GM18505 (cell line): ENCODE measurements around the gene DOCK4.

Source experiments
- ATAC-seq: cut with Tn5 transposase; IDR thresholded peaks from one replicate; pipeline ENCODE4 v1.9.1; 2021; ENCODE audit not compliant: unreplicated experiment
- POLR2A ChIP-seq: IDR thresholded peaks from 4 replicates; pipeline ENCODE4 v1.6.1; 2011; ENCODE audit warnings: borderline replicate concordance; ENCODE audit not compliant: insufficient read depth, insufficient read length; ENCODE audit errors: extremely low read depth

Gene DOCK4

GRCh38 chr7:111785076-111785475, 421.1 kb downstream of the DOCK4 start:
- TF ChIP-seq POLR2A, result no peak
- ATAC-seq, result no peak

- TF ChIP-seq POLR2A, result no peak
- no peak for ATAC-seq
Observed at GRCh38 chr7:111784296-111784695, 421.9 kb downstream of the DOCK4 start.

GRCh38 chr7:111783854-111784253, 422.3 kb downstream of the DOCK4 start:
- ATAC-seq, result no peak
- TF ChIP-seq POLR2A, result no peak

GRCh38 chr7:111780527-111780926, 425.7 kb downstream of the DOCK4 start:
- ATAC-seq, result no peak
- TF ChIP-seq POLR2A, result no peak

- TF ChIP-seq POLR2A, result no peak
- no peak for ATAC-seq
Observed at GRCh38 chr7:111775206-111775605, 431.0 kb downstream of the DOCK4 start.

GRCh38 chr7:111772716-111773115, 433.5 kb downstream of the DOCK4 start:
- ATAC-seq, result no peak
- TF ChIP-seq POLR2A, result no peak

- no peak for TF ChIP-seq POLR2A
- ATAC-seq, result no peak
Observed at GRCh38 chr7:111771638-111772037, 434.6 kb downstream of the DOCK4 start.

GRCh38 chr7:111770116-111770515, 436.1 kb downstream of the DOCK4 start:
- TF ChIP-seq POLR2A, result no peak

GRCh38 chr7:111765751-111766643, 440.2 kb downstream of the DOCK4 start:
- TF ChIP-seq POLR2A, result no peak
- ATAC-seq, result no peak

More at GRCh38 chr7:111770116-111770515, 436.1 kb downstream of the DOCK4 start:
- no peak for ATAC-seq

GRCh38 chr7:111763221-111763801, 442.9 kb downstream of the DOCK4 start:
- no peak for TF ChIP-seq POLR2A
- ATAC-seq, result no peak

- no peak for ATAC-seq
Observed at GRCh38 chr7:111762799-111763198, 443.4 kb downstream of the DOCK4 start.

GRCh38 chr7:111762211-111762610, 444.0 kb downstream of the DOCK4 start:
- no peak for ATAC-seq

More at GRCh38 chr7:111762799-111763198, 443.4 kb downstream of the DOCK4 start:
- TF ChIP-seq POLR2A, result no peak

GRCh38 chr7:111760043-111760442, 446.2 kb downstream of the DOCK4 start:
- ATAC-seq, result no peak
- TF ChIP-seq POLR2A, result no peak

More at GRCh38 chr7:111762211-111762610, 444.0 kb downstream of the DOCK4 start:
- TF ChIP-seq POLR2A, result no peak

GRCh38 chr7:111758332-111758731, 447.9 kb downstream of the DOCK4 start:
- TF ChIP-seq POLR2A, result no peak
- no peak for ATAC-seq
